Measurements from ENCODE around the gene ACO2.

GRCh38 chr22:41478473-41478872, 9.6 kb downstream of the ACO2 start:
- TF ChIP-seq SREBF2 (IDR thresholded peaks at IDR 0.05; ENCODE audit: low read length) = no peak
- no peak for TF ChIP-seq ATF2 (IDR thresholded peaks at IDR 0.05; ENCODE audit: low read length)
- TF ChIP-seq POLR2A (IDR thresholded peaks at IDR 0.05; ENCODE audit: low read depth, low read length) = no peak
- TF ChIP-seq STAT1 (conservative IDR thresholded peaks at IDR 0.05) = no peak
- TF ChIP-seq ZNF217 (IDR thresholded peaks at IDR 0.05) = no peak
- peak; percentile 27; the same call in 1 of the 2 replicates for TF ChIP-seq FOXM1 (IDR thresholded peaks at IDR 0.05; ENCODE audit: low read depth, low read length)
- no peak for TF ChIP-seq YY1 (IDR thresholded peaks at IDR 0.05; ENCODE audit: low read depth, low read length)

All from GM12878 (cell line).